GM04503 (cell line): Measurements from ENCODE around the gene IGFBP6.

ENCODE experiments used
- DNase-seq: peaks from one replicate; pipeline ENCODE4 v3.0.0-alpha.2; 2012; ENCODE audit warnings: low read depth

The IGFBP6 gene

GRCh38 chr12:53059434-53060063, 37.9 kb upstream of the IGFBP6 start:
- no peak for DNase-seq

GRCh38 chr12:53060064-53060720, 37.3 kb upstream of the IGFBP6 start:
- DNase-seq = no peak

- no peak for DNase-seq
Observed at GRCh38 chr12:53060721-53061276, 36.7 kb upstream of the IGFBP6 start.

- DNase-seq = no peak
Observed at GRCh38 chr12:53061404-53062010, 36.0 kb upstream of the IGFBP6 start.

GRCh38 chr12:53062011-53062961, 35.2 kb upstream of the IGFBP6 start:
- no peak for DNase-seq

GRCh38 chr12:53062977-53063707, 34.3 kb upstream of the IGFBP6 start:
- no peak for DNase-seq

- no peak for DNase-seq
Observed at GRCh38 chr12:53063708-53064612, 33.5 kb upstream of the IGFBP6 start.

GRCh38 chr12:53064613-53065436, 32.6 kb upstream of the IGFBP6 start:
- DNase-seq = no peak

GRCh38 chr12:53065470-53065869, 32.0 kb upstream of the IGFBP6 start:
- DNase-seq = no peak

- no peak for DNase-seq
Observed at GRCh38 chr12:53065975-53066931, 31.2 kb upstream of the IGFBP6 start.

- DNase-seq = no peak
Observed at GRCh38 chr12:53067074-53067992, 30.1 kb upstream of the IGFBP6 start.

GRCh38 chr12:53067993-53068770, 29.3 kb upstream of the IGFBP6 start:
- DNase-seq = no peak

- no peak for DNase-seq
Observed at GRCh38 chr12:53068811-53069585, 28.5 kb upstream of the IGFBP6 start.

GRCh38 chr12:53069621-53070410, 27.7 kb upstream of the IGFBP6 start:
- DNase-seq = no peak
